HCT116 (cell line): ENCODE measurements around the gene GPM6B. TPM values are rescaled to one million over a fixed set of nuclear protein-coding genes. Genes with fewer than 3 reads are reported as not detected.

Experiments
- ATAC-seq: fragments of 200-7000 bp; cut with Tn5 transposase; 2 replicates; pipeline ENCODE4 v1.9.1; 2020; ENCODE audit warnings: mild to moderate bottlenecking, moderate library complexity
- BruUV-seq: library from RNA; stranded (reverse); fragments of 400-500 nt; replicated peaks from 2 replicates; lab custom pipeline; 2021; lab: Mats Ljungman, UMichigan
- CTCF ChIA-PET: fragments of 300-600 bp; sonication (Branson Sonifier 250); formaldehyde crosslinking; loops from one replicate; lab custom pipeline; 2021; ENCODE audit warnings: antibody characterized with exemption; lab: Charles Lee
- POLR2A ChIA-PET: fragments of 300-600, 350-600 bp; sonication (Branson Sonifier 250); formaldehyde crosslinking; loops from one replicate; lab custom pipeline; 2021; ENCODE audit warnings: antibody characterized with exemption; lab: Charles Lee
- RAD21 ChIA-PET, 2 experiments: fragments of 300-600 bp; sonication (Branson Sonifier 250); formaldehyde crosslinking; loops; one replicate each; lab custom pipeline; 2023; ENCODE audit warnings: low total read pairs in 2 of 2; ENCODE audit not compliant: uncharacterized antibody in 2 of 2, unreplicated experiment in 2 of 2, low non-redundant PET in 1 of 2; lab: Charles Lee
- DNase-seq: peaks from one replicate; pipeline ENCODE4 v3.0.0-alpha.2; 2010; ENCODE audit warnings: low read depth, low spot score
- H2AFZ ChIP-seq: fragments of 200-600 bp; shearing (Covaris generic), sonication (generic); 2 replicates; pipeline ENCODE4 v1.6.1; 2017; ENCODE audit warnings: low read depth, mixed run types, mixed read lengths, antibody characterized with exemption, low read length; ENCODE audit not compliant: poor library complexity, severe bottlenecking
- H3K27ac ChIP-seq: 2 replicates; pipeline ENCODE4 v1.5.1; 2012; ENCODE audit warnings: low read depth, low read length
- H3K27me3 ChIP-seq: fragments of 200-600 bp; sonication (generic); 2 replicates; pipeline ENCODE4 v1.6.1; 2016; ENCODE audit warnings: mixed run types, low read length, mixed read lengths; ENCODE audit not compliant: insufficient read depth
- H3K36me3 ChIP-seq, 2 experiments: fragments of 200-500 bp in 1 of 2; fragments of 200-600 bp in 1 of 2; sonication (Bioruptor generic) in 1 of 2; sonication (generic) in 1 of 2; 2 replicates each; pipeline versions ENCODE4 v1.5.1 to v1.6.1; 2014 to 2016; ENCODE audit warnings: low read length in 2 of 2, inconsistent platforms in 1 of 2, mixed read lengths in 1 of 2, mixed run types in 1 of 2; ENCODE audit not compliant: insufficient read depth in 2 of 2, control insufficient read depth in 1 of 2
- H3K4me1 ChIP-seq, 2 experiments: fragments of 200-600 bp in 1 of 2; sonication (generic) in 1 of 2; 2 replicates each; pipeline versions ENCODE4 v1.5.1 to v1.6.1; 2012 to 2017; ENCODE audit warnings: low read length in 2 of 2, inconsistent platforms in 1 of 2, mild to moderate bottlenecking in 1 of 2, mixed read lengths in 1 of 2, mixed run types in 1 of 2, moderate library complexity in 1 of 2; ENCODE audit not compliant: insufficient read depth in 2 of 2, control insufficient read depth in 1 of 2
- H3K4me2 ChIP-seq: fragments of 200-600 bp; sonication (generic); 2 replicates; pipeline ENCODE4 v1.6.1; 2017; ENCODE audit warnings: mixed run types, low read length, mixed read lengths
- H3K4me3 ChIP-seq, 2 experiments: fragments of 200-600 bp in 1 of 2; sonication (generic) in 1 of 2; replicated peaks in 1 of 2; 2 replicates each; pipeline ENCODE4 v1.5.1; 2011 to 2016; ENCODE audit warnings: low read length in 2 of 2, control low read depth in 1 of 2, low read depth in 1 of 2, mild to moderate bottlenecking in 1 of 2, mixed read lengths in 1 of 2, mixed run types in 1 of 2
- H3K79me2 ChIP-seq: fragments of 200-600 bp; sonication (generic); 2 replicates; pipeline ENCODE4 v1.6.1; 2017; ENCODE audit warnings: mild to moderate bottlenecking, mixed run types, low read length, moderate library complexity, mixed read lengths; ENCODE audit not compliant: insufficient read depth
- H3K9ac ChIP-seq: fragments of 200-600 bp; sonication (generic); 2 replicates; pipeline ENCODE4 v1.6.1; 2016; ENCODE audit warnings: low read length, mixed read lengths
- H3K9me2 ChIP-seq: fragments of 200-600 bp; sonication (generic), shearing (Covaris generic); 2 replicates; pipeline ENCODE4 v1.6.1; 2017; ENCODE audit warnings: mixed run types, mild to moderate bottlenecking, moderate library complexity; ENCODE audit not compliant: insufficient read depth
- H3K9me3 ChIP-seq, 2 experiments: fragments of 200-500 bp in 1 of 2; fragments of 200-600 bp in 1 of 2; sonication (Bioruptor generic) in 1 of 2; sonication (generic) in 1 of 2; 2 replicates each; pipeline ENCODE4 v1.6.1; 2014 to 2017; ENCODE audit warnings: low read length in 2 of 2, mixed read lengths in 2 of 2, inconsistent platforms in 1 of 2, low read depth in 1 of 2, mild to moderate bottlenecking in 1 of 2, mixed run types in 1 of 2, moderate library complexity in 1 of 2; ENCODE audit not compliant: control insufficient read depth in 1 of 2, insufficient read depth in 1 of 2
- H4K20me1 ChIP-seq: fragments of 200-600 bp; sonication (generic), shearing (Covaris generic); 2 replicates; pipeline ENCODE4 v1.6.1; 2017; ENCODE audit warnings: mixed run types, mild to moderate bottlenecking, moderate library complexity; ENCODE audit not compliant: insufficient read depth
- CBX3 ChIP-seq: IDR thresholded peaks from 2 replicates; pipeline ENCODE4 v1.6.1; 2012; ENCODE audit warnings: low read depth
- EGR1 ChIP-seq: IDR thresholded peaks from 2 replicates; pipeline ENCODE4 v1.6.1; 2012; ENCODE audit warnings: low read depth
- EZH2 ChIP-seq: fragments of 200-600 bp; sonication (generic); IDR thresholded peaks from 2 replicates; pipeline ENCODE4 v1.6.1; 2017; ENCODE audit warnings: antibody characterized with exemption, mixed run types
- EZH2phosphoT487 ChIP-seq: fragments of 200-600 bp; IDR thresholded peaks from 2 replicates; pipeline ENCODE4 v1.6.1; 2018; ENCODE audit warnings: antibody characterized with exemption, borderline replicate concordance
- JUND ChIP-seq: IDR thresholded peaks from 2 replicates; pipeline ENCODE4 v1.6.1; 2012
- POLR2A ChIP-seq: IDR thresholded peaks from 2 replicates; pipeline ENCODE4 v1.7.0; 2011; ENCODE audit warnings: borderline replicate concordance; ENCODE audit not compliant: insufficient read depth, insufficient read length; ENCODE audit errors: extremely low read depth
- POLR2AphosphoS5 ChIP-seq: IDR thresholded peaks from 2 replicates; pipeline ENCODE4 v1.6.1; 2011; ENCODE audit warnings: mild to moderate bottlenecking, low read depth, low read length, moderate library complexity
- RAD21 ChIP-seq: IDR thresholded peaks from 2 replicates; pipeline ENCODE4 v1.6.1; 2012; ENCODE audit warnings: low read depth, mild to moderate bottlenecking
- SP1 ChIP-seq: IDR thresholded peaks from 2 replicates; pipeline ENCODE4 v1.6.1; 2012; ENCODE audit warnings: low read depth
- SRF ChIP-seq: IDR thresholded peaks from 2 replicates; pipeline ENCODE4 v1.6.1; 2012; ENCODE audit warnings: low read depth
- ZFX ChIP-seq: fragments of 450-650 bp; IDR thresholded peaks from 2 replicates; pipeline ENCODE4 v1.6.1; 2017
- ZNF274 ChIP-seq: fragments of 200-500 bp; sonication (Bioruptor generic); IDR thresholded peaks from 2 replicates; pipeline ENCODE4 v1.6.1; 2014; ENCODE audit warnings: mild to moderate bottlenecking, low read depth, low read length, inconsistent platforms
- intact Hi-C: fragments of 100-400 bp; cut with micrococcal nuclease; formaldehyde crosslinking; loops from 2 replicates; pipeline ENCODE4 v1.10.0; 2022
- total RNA-seq: library from RNA; stranded (reverse); gene quantifications from one replicate; pipeline ENCODE4 v1.2.1, GENCODE V29; 2021; ENCODE audit not compliant: unreplicated experiment
- TF ChIP-seq, protein P1 (sequence below): IDR thresholded peaks from 2 replicates; pipeline ENCODE4 v1.6.1; 2012
- TF ChIP-seq, protein P2 (sequence below), 3 experiments: fragments of 200-600 bp in 1 of 3; sonication (generic) in 1 of 3; IDR thresholded peaks in 2 of 3; conservative IDR thresholded peaks in 1 of 3; 2 replicates each; pipeline ENCODE4 v1.5.1; 2012 to 2017; ENCODE audit warnings: low read depth in 2 of 3, low read length in 2 of 3, antibody characterized with exemption in 1 of 3, borderline replicate concordance in 1 of 3, control low read depth in 1 of 3, mild to moderate bottlenecking in 1 of 3, mixed read lengths in 1 of 3, mixed run types in 1 of 3, moderate library complexity in 1 of 3; ENCODE audit not compliant: insufficient read depth in 1 of 3
- TF ChIP-seq, protein P3 (sequence below): IDR thresholded peaks from 2 replicates; pipeline ENCODE4 v1.6.1; 2012; ENCODE audit warnings: low read depth

GPM6B gene
- total RNA-seq, 1 experiment from 2014 or later: 0.07 TPM

DNA sequence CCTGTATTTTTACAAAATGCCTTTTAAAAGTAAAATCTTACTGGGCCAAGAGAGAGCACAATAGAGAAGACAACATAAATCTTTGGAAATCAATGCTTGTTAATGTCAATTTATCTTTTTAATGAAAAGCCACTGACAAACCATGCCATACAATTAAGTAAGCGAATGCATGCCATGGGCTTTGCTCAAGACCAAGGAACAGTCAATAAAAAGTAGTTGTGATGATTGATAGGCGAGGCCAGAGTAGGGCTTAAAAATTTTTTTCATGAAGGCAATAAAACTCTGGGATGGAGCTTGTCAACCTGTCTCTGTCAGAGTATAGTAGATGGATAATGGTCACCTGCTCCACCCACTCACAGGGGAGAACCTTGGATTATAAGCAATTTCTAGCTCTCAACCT, 17.5 kb upstream of the GPM6B start:
- Histone ChIP-seq H3K27me3 (no peaks in the 10 kb centered on the region), H3K9ac (no peak overlapping the region), H3K9me3 (no peaks in the 10 kb centered on the region), H3K27ac (no peak overlapping the region), H3K4me1 (no peaks in the 10 kb centered on the region), H3K79me2 (no peaks in the 10 kb centered on the region)
- TF ChIP-seq, protein P1, sequence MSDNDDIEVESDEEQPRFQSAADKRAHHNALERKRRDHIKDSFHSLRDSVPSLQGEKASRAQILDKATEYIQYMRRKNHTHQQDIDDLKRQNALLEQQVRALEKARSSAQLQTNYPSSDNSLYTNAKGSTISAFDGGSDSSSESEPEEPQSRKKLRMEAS: no peak
- TF ChIP-seq RAD21: no peak
- no peak for TF ChIP-seq CBX3
- TF ChIP-seq JUND: no peak
- no peak for TF ChIP-seq ZFX
- TF ChIP-seq SRF: no peak
- TF ChIP-seq, protein P2, sequence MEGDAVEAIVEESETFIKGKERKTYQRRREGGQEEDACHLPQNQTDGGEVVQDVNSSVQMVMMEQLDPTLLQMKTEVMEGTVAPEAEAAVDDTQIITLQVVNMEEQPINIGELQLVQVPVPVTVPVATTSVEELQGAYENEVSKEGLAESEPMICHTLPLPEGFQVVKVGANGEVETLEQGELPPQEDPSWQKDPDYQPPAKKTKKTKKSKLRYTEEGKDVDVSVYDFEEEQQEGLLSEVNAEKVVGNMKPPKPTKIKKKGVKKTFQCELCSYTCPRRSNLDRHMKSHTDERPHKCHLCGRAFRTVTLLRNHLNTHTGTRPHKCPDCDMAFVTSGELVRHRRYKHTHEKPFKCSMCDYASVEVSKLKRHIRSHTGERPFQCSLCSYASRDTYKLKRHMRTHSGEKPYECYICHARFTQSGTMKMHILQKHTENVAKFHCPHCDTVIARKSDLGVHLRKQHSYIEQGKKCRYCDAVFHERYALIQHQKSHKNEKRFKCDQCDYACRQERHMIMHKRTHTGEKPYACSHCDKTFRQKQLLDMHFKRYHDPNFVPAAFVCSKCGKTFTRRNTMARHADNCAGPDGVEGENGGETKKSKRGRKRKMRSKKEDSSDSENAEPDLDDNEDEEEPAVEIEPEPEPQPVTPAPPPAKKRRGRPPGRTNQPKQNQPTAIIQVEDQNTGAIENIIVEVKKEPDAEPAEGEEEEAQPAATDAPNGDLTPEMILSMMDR (IDR thresholded peaks at IDR 0.05 in 2 of 3, conservative IDR thresholded peaks at IDR 0.05 in 1 of 3; ENCODE audit: borderline replicate concordance in 1 of 3, insufficient read depth in 1 of 3, low read depth in 2 of 3, low read length in 2 of 3): no peak
- TF ChIP-seq POLR2AphosphoS5: no peak
- TF ChIP-seq ZNF274: no peak
- TF ChIP-seq POLR2A: no peak
- TF ChIP-seq, protein P3, sequence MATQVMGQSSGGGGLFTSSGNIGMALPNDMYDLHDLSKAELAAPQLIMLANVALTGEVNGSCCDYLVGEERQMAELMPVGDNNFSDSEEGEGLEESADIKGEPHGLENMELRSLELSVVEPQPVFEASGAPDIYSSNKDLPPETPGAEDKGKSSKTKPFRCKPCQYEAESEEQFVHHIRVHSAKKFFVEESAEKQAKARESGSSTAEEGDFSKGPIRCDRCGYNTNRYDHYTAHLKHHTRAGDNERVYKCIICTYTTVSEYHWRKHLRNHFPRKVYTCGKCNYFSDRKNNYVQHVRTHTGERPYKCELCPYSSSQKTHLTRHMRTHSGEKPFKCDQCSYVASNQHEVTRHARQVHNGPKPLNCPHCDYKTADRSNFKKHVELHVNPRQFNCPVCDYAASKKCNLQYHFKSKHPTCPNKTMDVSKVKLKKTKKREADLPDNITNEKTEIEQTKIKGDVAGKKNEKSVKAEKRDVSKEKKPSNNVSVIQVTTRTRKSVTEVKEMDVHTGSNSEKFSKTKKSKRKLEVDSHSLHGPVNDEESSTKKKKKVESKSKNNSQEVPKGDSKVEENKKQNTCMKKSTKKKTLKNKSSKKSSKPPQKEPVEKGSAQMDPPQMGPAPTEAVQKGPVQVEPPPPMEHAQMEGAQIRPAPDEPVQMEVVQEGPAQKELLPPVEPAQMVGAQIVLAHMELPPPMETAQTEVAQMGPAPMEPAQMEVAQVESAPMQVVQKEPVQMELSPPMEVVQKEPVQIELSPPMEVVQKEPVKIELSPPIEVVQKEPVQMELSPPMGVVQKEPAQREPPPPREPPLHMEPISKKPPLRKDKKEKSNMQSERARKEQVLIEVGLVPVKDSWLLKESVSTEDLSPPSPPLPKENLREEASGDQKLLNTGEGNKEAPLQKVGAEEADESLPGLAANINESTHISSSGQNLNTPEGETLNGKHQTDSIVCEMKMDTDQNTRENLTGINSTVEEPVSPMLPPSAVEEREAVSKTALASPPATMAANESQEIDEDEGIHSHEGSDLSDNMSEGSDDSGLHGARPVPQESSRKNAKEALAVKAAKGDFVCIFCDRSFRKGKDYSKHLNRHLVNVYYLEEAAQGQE: no peak
- no peak for TF ChIP-seq EZH2phosphoT487
- no peak for TF ChIP-seq SP1
- TF ChIP-seq EZH2: no peak
- TF ChIP-seq EGR1: no peak
- TF ChIP-seq, all 23 proteins: peak for 0
- H2AFZ ChIP-seq: no peak overlapping the region
- no TSS peak for BruUV-seq
- intact Hi-C loops: no loop called here
- H3K4me2 ChIP-seq: no peak overlapping the region
- no peaks in the 10 kb centered on the region for H4K20me1 ChIP-seq
- no peak for ATAC-seq
- H3K36me3 ChIP-seq: no peaks in the 10 kb centered on the region
- no peak for DNase-seq
- ChIA-PET RAD21 (no interaction called here), POLR2A (no interaction called here), CTCF (no interaction called here)
- H3K4me3 ChIP-seq: no peak overlapping the region
- no peaks in the 10 kb centered on the region for H3K9me2 ChIP-seq
